Stomach (tissue), 4 donors: ENCODE measurements around the gene LCE1F.

Source experiments
- CTCF ChIP-seq, 7 experiments: fragments of 450-650 bp in 4 of 7; fragments of 200-600 bp in 3 of 7; sonication (generic) in 3 of 7; IDR thresholded peaks; one replicate each; pipeline ENCODE4 v1.5.1; 2016 to 2019; ENCODE audit warnings: antibody characterized with exemption in 7 of 7, control low read depth in 2 of 7, mild to moderate bottlenecking in 1 of 7
- POLR2A ChIP-seq, 4 donors: fragments of 450-650 bp; IDR thresholded peaks; one replicate each; pipeline ENCODE4 v1.6.1; 2016; ENCODE audit warnings: antibody characterized with exemption in 4 of 4, control low read depth in 2 of 4, mild to moderate bottlenecking in 1 of 4, moderate library complexity in 1 of 4
- POLR2AphosphoS5 ChIP-seq, 3 donors: sonication (generic); formaldehyde crosslinking; IDR thresholded peaks; one replicate each; pipeline ENCODE4 v1.6.1; 2016; ENCODE audit warnings: antibody characterized with exemption in 3 of 3

DNA sequence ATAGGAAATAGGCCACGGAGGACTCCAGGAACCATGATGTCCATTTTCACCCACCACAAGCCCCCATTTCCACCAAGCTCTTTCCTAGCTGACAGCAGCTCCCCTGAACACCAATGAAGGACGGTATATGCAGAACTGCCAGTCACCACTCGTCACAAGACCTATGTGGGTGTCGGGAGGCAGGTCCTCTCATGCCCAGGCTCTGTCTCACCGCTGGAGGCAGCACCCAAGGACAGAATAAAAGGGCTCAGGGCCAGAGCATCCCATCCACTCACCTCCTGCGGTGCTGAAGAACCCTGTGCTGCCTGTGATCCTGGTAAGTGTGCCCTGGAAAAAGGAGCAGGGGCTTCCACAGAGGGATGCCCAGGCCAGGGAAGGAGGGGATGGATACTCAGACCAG lies at the start of gene LCE1F:
- TF ChIP-seq CTCF (IDR thresholded peaks at IDR 0.05) (no peak), POLR2AphosphoS5 (IDR thresholded peaks at IDR 0.05) (no peak), POLR2A (IDR thresholded peaks at IDR 0.05) (no peak)
